Stimulated activated CD4-positive, alpha-beta T cell treated with anti-CD3 and anti-CD28 coated beads, Interleukin-12 subunit alpha, Interleukin-12 subunit beta, amount 100 ng/mL, for 24 hours (primary cell): ENCODE data around the gene GFPT2.
A peak's percentile ranks its signal among the peaks of the same experiment; 100 is the strongest.

Source experiments
- DNase-seq, 2 experiments: peaks; one replicate each; pipeline ENCODE4 v3.0.0-alpha.2; 2020; ENCODE audit warnings: low read depth in 2 of 2

The GFPT2 gene

DNA sequence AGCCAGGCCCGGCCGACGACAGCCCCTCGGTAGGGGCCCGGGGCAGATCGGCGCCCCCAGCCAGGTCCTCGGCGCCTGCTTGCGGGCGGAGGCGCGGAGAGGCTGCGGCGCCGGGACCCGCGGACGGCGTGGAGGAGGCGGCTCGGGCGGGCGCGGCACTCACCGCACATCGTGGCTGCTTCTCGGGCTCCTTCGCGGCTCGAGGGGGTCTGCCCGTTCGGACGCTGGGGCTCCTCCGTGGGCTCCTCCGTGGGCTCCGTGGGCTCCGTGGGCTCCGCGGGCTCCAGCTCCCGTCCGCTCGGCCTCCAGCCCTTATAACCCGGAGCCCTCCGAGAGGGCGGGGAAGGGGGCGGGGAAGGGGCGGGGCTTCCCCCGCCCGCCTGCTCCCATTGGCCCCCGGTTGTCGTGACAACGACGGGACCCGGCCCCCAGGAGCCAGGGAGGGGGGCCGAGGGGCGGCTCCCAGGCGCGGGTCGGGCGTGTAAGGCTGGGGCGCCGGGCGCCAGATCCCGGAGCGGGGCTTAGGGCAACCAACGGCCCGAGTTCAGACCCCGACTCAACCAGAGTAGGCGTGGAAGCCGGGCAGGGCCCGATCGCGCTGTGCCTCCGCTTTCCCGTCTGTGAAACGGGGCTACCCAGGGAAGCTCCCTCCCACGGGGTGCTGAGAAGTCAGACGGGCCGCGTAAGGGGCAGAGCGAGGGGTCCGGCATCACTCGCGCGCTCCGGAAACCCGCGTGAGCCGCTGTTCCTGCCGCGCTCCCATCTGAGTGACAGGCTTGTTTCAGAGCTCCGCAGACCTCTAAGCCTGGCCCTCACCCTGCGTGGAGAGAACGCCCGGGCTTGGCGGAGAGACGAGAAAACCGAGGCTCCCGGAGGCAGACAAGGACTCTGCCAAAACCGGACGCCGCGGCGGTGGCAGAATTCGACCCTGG lies at the start of gene GFPT2:
GFPT2 (minus strand) TSS at position 289 of the 932 bp plus-strand sequence; CDS start at position 170, 119 bp downstream.
- peak; percentile 41 to 50 for DNase-seq

DNA sequence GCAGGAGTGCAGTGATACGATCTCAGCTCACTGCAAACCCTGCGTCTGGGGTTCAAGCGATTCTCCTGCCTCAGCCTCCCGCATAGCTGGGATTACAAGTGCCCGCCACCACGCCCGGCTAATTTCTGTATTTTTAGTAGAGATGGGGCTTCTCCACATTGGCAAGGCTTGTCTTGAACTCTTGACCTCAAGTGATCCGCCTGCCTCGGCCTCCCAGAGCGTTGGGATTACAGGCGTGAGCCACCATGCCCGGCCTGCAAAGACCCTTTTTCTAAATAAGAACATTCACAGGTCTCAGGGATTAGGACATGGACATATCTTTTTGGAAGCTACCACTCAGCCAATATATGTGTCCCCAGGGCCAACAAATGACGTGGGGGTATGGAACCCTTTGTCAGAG lies 49.6 kb upstream of the GFPT2 start:
- no peak for DNase-seq

DNA sequence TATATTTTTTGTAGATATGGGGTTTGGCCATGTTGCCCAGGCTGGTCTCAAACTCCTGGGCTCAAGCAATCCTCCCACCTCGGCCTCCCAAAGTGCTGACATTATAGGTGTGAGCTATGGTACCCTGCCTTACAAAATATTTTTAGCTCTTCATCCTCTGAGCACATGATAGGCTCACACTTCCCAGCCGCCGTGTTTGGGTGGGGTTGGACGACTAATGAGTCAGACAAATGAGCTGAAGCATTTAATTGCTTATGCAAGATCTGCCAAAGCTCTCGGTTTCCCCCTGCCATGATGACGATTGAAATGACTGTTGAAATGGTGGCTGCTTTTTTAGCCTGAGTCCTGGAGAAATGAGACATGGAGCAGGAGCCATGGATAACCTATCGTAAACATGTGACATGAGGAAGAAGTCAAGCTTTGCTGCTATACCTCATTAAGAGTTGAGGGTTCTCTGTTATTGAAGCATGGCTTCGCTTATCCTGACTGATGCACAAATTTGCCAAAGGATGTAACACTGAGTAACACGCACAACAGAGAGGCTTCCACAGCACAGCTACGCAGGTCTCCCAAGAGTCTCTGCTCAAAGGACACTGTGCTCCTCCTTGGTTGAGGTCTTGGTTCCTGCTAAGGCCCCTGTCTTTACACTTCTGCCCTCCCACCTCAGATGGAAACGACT lies 48.2 kb upstream of the GFPT2 start:
- no peak for DNase-seq

DNA sequence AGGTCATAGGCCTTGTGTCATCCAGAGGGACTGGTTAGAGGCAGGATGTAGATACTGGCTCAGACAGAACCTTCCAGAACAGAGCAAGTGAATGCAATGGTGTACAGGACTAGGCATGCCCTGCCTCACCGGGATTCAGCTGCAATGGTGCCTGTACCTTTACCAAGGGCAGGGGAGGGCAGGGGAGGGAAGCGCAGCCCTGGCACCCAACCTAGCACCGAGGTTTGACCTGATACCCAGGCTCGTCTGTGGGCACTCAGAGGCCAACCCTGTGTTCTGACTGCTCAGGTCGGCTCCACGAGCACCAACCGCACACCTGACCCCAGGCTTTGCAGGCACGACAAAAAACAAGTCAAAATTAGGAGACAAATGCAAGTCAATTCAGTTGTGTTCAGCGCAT lies 47.3 kb upstream of the GFPT2 start:
- DNase-seq: no peak

DNA sequence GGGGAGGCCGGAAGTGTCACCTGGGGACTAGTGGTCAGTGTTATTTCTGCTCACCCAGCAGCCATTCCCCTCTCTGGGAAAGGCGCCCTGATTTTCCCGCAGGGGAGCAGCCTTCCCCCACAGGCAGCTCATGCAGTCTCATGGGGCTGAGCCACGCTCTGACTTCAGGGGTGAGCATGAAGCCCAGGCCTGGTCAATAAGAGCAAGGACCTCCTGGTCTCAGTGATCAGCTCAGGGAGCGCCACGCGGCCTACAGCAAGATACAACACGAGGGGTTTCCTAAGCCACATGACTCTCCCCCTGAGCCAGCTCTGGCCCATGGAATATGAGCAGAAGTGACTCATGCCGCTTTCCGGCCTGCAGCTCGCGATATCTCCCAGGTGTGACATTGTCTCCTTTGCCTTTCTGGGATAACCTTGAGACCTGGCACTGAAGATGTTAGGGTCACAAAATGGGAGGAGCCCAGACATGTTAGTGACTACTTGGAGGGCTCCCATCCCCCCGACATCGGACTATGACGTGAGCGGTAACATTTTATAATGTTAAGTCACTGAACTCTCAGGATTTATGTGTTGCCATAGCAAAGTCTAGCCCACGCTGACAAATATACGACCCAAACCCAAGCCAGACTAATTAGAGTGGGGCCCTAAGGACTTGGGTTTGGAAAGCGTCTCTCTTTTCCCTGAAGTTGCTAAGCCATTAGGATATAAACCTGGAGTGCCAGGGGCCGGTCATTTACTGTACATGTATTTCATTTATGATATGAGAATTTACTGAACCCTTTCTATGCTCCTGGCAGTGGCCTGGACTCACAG lies 46.5 kb upstream of the GFPT2 start:
- no peak for DNase-seq

DNA sequence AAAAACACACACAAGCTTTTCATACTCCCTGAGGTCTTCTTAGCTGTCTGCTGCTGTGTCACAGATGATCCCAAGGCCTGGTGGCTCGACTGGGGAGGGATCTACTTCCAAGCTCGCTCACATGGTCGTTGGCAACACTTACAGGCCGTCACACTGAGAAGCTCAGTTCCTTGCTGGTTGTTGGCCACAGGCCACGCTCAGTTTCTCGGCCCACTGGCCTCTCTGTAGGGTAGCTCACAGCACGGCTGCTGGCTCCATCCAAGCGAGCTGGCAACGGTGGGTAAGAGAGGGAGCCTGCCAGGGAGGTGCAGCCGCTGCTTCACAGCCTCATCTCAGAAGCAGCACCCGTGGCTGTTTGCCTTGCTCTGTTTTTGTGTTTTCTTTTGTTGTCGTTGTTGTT lies 43.8 kb upstream of the GFPT2 start:
- DNase-seq: no peak

DNA sequence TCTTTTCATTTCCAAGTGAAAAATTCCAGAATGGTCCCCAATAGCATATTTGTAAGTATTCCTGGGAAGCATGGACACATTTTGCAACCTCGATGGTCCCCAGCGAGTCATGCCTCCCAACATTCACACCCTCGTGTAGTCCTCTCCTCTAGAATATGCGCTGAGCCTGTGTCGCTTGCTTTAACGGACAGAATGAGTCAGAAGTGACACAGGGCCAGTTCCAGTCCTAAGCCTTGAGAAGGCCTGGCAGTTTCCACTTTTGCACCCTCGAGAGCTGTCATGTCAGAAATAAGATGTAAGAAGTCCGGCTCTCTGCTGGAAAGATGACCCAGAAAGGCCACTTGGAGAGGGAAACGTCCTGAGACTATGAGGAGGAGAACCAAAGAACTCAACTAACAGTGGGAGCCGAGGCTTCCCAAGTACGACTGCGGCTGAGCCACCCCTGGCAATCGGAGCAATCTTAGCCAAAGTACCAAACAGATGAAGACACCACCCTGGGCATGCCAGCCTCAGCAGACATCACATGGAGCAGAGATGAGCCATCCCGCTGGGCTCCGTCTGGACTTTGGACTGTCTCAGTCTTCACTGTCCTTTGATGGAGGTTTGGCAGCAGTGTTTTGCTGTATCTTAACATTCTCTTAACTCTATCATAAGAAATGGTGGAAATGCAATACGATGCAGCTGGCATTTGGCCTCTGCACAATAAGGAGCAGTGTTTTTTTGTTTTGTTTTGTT lies 42.6 kb upstream of the GFPT2 start:
- DNase-seq: no peak

DNA sequence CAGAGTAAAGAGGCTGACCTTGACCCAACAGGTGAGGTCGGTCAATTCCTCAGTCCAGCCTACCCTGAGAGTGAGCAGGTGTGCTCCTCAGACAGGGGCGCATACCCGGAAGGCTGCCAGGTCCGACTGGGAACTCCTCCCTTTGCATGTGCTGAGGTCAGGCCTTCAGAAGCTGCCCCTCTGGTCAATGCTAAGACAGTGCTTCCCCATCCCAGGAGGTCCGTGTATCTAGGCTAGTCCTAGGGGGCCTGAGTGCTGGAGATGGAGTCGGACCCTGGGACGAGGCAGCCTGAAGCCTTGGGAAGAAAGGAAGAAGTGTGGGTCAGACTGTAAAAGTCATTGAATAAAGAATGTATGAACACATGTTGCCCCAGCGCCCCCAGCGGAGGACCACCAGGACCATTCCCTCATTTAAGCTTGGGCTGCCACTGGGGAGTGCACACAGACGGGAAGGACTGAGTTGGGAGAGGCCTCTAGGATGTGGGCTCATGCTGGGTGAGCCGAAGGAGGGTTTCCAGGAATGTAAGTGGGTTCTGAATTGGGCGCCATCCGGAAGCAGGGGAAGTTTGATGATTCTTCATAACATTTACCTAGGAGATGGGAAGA lies 41.0 kb upstream of the GFPT2 start:
- DNase-seq: no peak

DNA sequence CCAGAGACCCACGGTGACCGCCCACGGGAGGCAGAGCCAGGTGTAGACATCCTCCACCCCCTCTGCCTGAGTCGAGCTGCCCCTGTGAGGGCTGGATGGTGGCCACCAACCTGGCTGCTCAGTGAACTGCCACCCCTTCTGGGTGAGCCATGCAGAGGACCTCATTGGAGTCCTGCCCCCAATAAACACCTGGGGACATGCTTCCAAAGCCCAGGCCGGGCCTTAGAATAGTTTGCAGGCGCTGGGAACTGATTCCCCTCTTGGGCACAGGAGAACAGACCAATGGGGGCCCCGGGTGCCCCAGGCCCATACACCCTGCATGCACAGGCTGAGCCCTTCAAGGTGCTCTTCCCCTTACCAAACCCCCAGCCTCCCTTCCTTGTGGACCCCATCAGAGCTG lies 38.1 kb upstream of the GFPT2 start:
- DNase-seq: no peak

DNA sequence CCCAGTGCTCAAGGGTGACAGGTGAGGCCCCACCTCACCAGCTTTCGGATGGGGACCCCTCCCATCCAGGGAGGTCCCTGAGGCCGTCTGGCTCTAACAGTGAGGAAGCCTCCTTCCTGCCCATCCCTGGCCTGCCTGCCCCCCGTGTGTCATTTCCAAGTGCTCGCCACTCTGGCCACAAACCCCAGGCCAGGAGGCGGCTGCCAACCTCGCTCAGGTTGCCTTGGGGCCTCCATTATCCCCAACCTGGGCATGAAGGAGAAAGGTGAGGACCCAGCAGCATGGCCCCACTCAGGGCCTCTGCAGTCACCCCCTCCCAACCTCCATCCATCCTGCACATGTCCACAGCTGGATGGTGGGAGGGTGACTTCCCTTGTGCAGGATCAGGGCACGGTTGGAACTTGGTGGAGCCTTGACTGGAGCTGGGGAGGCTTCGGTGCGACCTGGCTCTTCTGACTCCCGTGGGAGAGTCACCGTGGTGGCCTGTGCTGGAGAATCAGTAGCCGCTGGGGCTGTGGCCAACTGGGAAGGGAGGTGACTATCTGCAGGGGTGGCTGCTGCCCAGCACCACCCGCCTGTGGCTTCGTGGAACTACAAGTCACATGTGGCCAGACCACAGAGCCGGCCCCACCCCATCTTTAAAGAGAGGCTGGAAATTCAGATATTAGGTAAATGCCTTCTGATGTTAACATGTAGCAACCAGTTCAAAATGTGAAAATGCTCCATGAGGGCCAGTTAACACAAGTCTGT lies 37.5 kb upstream of the GFPT2 start:
- DNase-seq: no peak

DNA sequence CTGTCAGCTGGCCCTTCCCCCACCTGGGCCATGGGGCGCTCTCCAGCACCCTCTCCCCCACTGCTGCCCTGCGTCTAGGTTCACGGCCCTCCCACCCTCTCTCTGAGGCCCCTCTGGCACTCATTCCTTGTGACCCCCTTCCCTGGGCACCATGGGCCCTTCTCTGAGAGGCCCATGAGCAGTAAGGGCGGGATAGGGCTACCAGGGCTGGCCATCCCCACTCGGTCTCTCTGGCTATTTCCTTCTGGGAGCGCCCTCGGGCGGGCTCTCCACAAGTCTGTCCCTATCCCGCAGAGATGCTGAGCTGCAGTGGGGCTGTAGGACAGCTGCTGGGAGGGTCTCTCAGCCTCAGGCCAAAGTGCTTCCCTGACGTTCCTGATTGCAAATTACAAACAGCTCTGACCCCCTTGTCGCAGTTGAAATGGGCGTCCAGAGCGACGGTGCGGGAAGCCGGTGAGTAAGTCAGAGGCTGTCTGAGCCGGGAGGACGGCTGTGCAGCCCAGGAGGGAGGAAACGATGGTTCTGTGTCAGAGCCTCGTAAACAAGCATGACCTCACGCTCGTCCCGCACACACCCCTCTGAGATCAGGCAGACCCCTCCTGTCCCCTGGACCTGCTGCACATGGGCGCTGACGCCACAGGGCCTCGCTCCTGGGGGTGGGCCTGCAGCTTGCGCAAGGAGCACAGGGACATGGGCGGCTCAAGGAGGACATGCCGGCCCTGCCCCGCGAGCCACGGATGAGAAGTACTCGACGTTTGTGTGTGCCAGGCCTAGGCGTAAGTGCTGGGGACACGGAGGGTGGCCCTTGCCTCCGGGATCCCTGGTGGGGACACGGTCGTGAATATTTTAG lies 36.3 kb upstream of the GFPT2 start:
- DNase-seq: no peak

DNA sequence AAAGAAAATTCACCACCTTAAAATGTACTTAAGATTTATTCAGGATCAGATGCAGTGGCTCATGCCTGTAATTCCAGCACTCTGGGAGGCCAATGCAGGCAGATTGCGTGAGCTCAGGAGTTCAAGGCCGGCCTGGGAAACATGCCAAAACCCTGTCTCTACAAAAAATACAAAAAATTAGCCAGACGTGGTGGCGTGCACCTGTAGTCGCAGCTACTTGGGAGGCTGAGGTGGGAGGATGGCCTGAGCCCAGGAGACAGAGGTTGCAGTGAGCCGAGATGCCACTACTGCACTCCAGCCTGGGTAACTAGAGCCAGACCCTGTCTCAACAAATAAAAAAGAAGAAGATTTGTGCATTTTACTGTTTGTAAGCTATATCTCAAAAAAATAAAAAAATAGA lies 34.7 kb upstream of the GFPT2 start:
- DNase-seq: no peak

DNA sequence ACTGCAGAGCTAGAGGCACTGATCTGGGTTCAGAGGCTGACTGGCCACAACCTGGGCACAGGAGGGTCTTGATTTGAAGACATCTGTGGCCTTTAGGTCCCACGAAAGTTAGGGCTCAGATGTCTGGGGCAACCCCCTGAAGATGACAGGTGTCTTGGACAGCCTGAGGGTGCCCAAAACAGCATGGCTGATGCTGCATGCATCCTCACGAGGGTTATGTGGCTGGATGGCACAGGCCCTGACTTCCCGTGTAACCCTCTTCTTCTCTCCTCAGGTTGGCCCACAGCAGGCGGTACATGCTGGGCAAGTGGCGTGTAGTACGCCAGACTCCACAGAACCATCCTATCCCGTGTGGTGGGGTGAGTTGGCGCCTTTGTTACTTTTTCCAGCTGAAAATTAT lies 29.8 kb upstream of the GFPT2 start:
- no peak for DNase-seq

DNA sequence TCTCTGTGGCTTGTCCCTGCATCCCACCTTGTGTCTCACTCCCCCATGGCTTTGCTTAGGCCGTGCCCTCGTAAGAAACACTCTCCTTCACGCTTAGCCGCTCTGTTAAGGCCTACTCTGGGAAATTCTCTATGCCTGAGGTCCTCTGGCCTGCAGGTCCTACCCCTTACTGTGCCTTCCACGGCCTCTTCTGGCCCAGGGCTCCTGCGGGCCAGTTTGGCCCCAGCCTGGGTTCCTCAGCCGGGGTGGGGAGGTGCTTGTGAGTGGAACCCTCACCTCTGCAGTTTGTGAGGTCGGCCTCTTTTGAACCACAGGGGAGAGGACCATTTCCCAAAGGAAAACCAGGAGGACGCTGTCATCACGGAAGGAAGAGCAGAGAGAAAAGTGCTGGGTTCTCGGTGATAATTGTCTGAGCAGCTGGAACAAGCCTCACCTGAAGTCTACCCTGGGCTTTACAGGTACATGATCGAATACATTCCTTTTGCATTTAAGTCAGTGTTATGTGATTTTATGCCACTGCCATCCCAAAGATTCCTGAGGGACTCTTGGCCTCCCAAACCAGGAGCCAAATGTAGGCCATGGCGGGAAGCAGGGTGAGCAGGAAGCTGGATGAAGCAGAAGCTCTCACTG lies 28.8 kb upstream of the GFPT2 start:
- DNase-seq: no peak

DNA sequence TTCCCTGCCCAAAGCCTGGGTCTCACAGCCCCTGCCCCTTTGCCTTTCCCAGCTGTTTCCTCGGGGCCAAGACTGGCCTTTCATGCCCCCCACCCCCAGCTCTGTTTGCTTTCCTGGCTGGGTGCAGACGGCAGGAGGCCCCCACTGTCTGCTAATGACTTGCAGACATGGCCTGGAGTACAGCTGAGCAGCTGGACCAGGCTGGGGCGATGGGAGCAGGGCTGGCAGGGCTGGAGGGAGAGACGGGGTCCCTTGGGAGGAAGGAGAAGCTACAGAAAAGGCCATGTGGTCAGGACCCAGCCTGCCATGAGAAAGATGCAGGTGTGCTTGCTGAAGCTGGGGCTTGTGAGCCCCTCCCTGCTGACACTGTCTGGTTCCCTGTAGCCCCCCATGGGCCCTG lies 28.3 kb upstream of the GFPT2 start:
- DNase-seq: no peak

DNA sequence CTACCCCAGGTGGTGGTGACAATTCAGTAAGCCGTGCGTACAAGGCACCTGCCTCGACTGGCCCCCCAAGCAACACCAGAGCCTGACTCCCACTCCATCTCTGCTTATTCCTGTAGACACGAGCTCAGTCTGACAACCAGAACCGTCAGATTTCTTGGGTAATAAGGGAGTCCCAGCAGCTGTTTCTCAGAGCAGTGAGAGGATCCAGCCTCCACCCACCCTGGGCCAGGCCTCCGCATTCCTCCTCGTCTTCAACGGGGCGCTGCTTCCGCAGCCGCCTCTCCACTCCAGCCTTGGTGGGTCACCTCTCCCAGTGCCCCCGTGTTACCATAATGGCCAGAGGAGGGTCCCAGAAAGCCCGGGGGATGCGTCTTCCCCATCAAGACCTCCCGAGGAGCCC lies 27.7 kb upstream of the GFPT2 start:
- no peak for DNase-seq

DNA sequence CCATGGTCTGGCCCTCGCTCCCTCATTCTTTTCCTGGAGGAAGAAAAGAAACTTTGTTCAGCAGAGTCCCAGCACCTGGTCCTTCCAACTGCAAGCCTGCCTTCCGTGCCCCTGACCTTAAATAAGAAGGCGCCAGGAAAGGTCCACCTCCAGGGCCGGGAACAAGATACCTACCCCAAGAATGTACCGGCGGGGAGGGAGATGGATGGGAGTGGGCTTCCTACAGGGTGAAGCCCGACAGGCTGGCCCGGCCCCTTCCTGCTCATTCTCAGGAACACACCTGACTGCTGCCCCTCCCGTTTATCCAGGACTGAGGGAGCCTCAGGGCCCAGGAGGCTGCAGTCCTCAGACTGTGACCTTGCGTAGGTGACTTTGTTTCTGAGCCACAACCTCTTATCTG lies 27.3 kb upstream of the GFPT2 start:
- no peak for DNase-seq

DNA sequence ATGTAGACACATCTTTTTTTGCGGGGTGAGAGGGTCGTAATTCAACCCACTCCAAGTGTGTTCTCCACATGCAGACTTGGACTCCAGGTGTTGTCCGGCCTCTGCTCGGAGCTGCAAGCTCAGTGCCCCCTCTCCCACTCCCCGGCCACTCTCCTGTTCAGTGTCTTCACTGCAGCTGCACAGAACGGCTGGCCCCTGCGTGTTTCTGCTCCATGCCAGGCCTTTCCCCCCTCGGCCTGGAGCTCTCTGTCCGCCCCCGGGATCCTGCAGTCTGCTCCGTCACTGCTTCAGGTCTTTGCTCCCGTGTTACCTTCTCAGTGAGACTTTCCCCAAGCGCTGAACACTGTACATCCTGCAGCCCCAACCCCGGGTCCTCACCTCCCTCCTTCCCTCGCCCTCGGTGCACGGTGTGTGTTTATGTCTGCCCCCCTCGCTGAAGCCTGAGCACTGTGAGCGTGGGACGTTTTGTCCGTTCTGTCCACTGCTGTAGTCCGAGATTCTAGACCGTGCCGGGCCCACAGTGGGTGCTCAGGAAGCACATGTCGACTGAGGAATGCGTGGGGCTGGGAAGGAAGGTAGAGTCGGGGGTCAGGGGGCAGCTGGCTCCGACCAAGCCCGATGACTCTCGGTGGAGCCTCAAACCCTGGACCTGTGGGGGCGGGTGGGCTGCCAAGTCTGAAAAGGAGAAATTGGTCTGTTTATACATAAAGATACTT lies 26.4 kb upstream of the GFPT2 start:
- no peak for DNase-seq
